Astrocyte (in vitro differentiated cells and primary cell): ENCODE data around the gene EGLN1. TPM values are rescaled to one million over a fixed set of nuclear protein-coding genes. Genes with fewer than 3 reads are reported as not detected.

Experiments used
- DNase-seq: peaks from one replicate; pipeline ENCODE4 v3.0.0-alpha.2; 2010; ENCODE audit warnings: low read depth
- FAIRE-seq: peaks from 2 replicates; lab custom pipeline; 2011; peaks lifted over from hg19 to GRCh38; lab: Jason Lieb, UNC
- H2AFZ ChIP-seq: 2 replicates; pipeline ENCODE4 v1.6.0; 2012; ENCODE audit warnings: low read depth, low read length, inconsistent platforms
- H3K27ac ChIP-seq: 2 replicates; pipeline ENCODE4 v1.5.1; 2011; ENCODE audit warnings: low read depth, low read length, inconsistent platforms
- H3K27me3 ChIP-seq: 2 replicates; pipeline ENCODE4 v1.6.0; 2011; ENCODE audit warnings: low read length, inconsistent platforms; ENCODE audit not compliant: insufficient read depth
- H3K36me3 ChIP-seq: 2 replicates; pipeline ENCODE4 v1.5.1; 2011; ENCODE audit warnings: low read length, inconsistent platforms; ENCODE audit not compliant: insufficient read depth
- H3K4me1 ChIP-seq: 2 replicates; pipeline ENCODE4 v1.5.1; 2011; ENCODE audit warnings: low read length, inconsistent platforms; ENCODE audit not compliant: insufficient read depth
- H3K4me2 ChIP-seq: 2 replicates; pipeline ENCODE4 v1.6.0; 2012; ENCODE audit warnings: low read length, inconsistent platforms
- H3K4me3 ChIP-seq: 2 replicates; pipeline ENCODE4 v1.5.1; 2011; ENCODE audit warnings: low read depth, mild to moderate bottlenecking, low read length, inconsistent platforms; ENCODE audit not compliant: insufficient read depth
- H3K79me2 ChIP-seq: 2 replicates; pipeline ENCODE4 v1.6.0; 2012; ENCODE audit warnings: mild to moderate bottlenecking, low read length, inconsistent platforms; ENCODE audit not compliant: insufficient read depth
- H3K9ac ChIP-seq: 2 replicates; pipeline ENCODE4 v1.6.0; 2012; ENCODE audit warnings: mild to moderate bottlenecking, low read length, inconsistent platforms
- H3K9me3 ChIP-seq: 2 replicates; pipeline ENCODE4 v1.5.1; 2012; ENCODE audit warnings: low read depth, mild to moderate bottlenecking, low read length, inconsistent platforms; ENCODE audit not compliant: insufficient read depth
- H4K20me1 ChIP-seq: 2 replicates; pipeline ENCODE4 v1.6.0; 2012; ENCODE audit warnings: low read length, inconsistent platforms; ENCODE audit not compliant: insufficient read depth
- H3K27ac Mint-ChIP-seq: one replicate; pipeline ENCODE4 v1.8.0; 2021; ENCODE audit warnings: mild to moderate bottlenecking, mixed read lengths; ENCODE audit not compliant: unreplicated experiment
- H3K27me3 Mint-ChIP-seq: one replicate; pipeline ENCODE4 v1.8.0; 2021; ENCODE audit warnings: low read depth, mixed read lengths; ENCODE audit not compliant: unreplicated experiment
- H3K36me3 Mint-ChIP-seq: one replicate; pipeline ENCODE4 v1.8.0; 2021; ENCODE audit warnings: low read depth, mixed read lengths; ENCODE audit not compliant: unreplicated experiment
- H3K4me1 Mint-ChIP-seq: one replicate; pipeline ENCODE4 v1.8.0; 2021; ENCODE audit warnings: low read depth, mixed read lengths; ENCODE audit not compliant: unreplicated experiment
- H3K4me3 Mint-ChIP-seq: one replicate; pipeline ENCODE4 v1.8.0; 2021; ENCODE audit warnings: mild to moderate bottlenecking, moderate library complexity, mixed read lengths; ENCODE audit not compliant: unreplicated experiment
- H3K9me3 Mint-ChIP-seq: one replicate; pipeline ENCODE4 v1.8.0; 2021; ENCODE audit warnings: mild to moderate bottlenecking, mixed read lengths; ENCODE audit not compliant: unreplicated experiment
- CTCF ChIP-seq: IDR thresholded peaks from 2 replicates; pipeline ENCODE4 v1.5.1; 2011; ENCODE audit warnings: low read depth, mild to moderate bottlenecking, inconsistent platforms, low read length, moderate library complexity; ENCODE audit not compliant: insufficient read depth
- EZH2 ChIP-seq: IDR thresholded peaks from 2 replicates; pipeline ENCODE4 v1.6.1; 2012; ENCODE audit warnings: mild to moderate bottlenecking, low read length, inconsistent platforms; ENCODE audit not compliant: insufficient read depth
- total RNA-seq: library from RNA; stranded (reverse); gene quantifications from 2 replicates; pipeline ENCODE4 v1.2.1, GENCODE V29; 2021

Gene EGLN1
- total RNA-seq, 1 donor from 2014 or later: 34.5 TPM

- Mint-ChIP-seq H3K4me3 (no peak overlapping the region), H3K27ac (no peak overlapping the region), H3K9me3 (peaks cover 2% of the 10 kb centered on the region), H3K36me3 (no peaks in the 10 kb centered on the region), H3K27me3 (no peaks in the 10 kb centered on the region), H3K4me1 (no peaks in the 10 kb centered on the region)
- Histone ChIP-seq H3K9ac (no peak overlapping the region), H3K79me2 (no peaks in the 10 kb centered on the region), H3K27ac (no peak overlapping the region), H2AFZ (no peak overlapping the region), H3K4me1 (no peaks in the 10 kb centered on the region), H3K27me3 (no peaks in the 10 kb centered on the region), H3K9me3 (no peaks in the 10 kb centered on the region), H4K20me1 (no peaks in the 10 kb centered on the region), H3K4me2 (no peak overlapping the region), H3K36me3 (no peaks in the 10 kb centered on the region), H3K4me3 (no peak overlapping the region)
- no peak for FAIRE-seq
- no peak for TF ChIP-seq EZH2
- no peak for TF ChIP-seq CTCF
- no peak for DNase-seq
Measured at GRCh38 chr1:231442735-231443134, 20.6 kb upstream of the EGLN1 start.

- Histone ChIP-seq H3K36me3 (no peaks in the 10 kb centered on the region), H3K4me3 (no peak overlapping the region), H3K79me2 (no peaks in the 10 kb centered on the region), H4K20me1 (no peaks in the 10 kb centered on the region), H3K27me3 (peaks cover 2% of the 10 kb centered on the region), H3K9me3 (no peaks in the 10 kb centered on the region), H3K9ac (no peak overlapping the region), H3K4me1 (no peaks in the 10 kb centered on the region), H3K4me2 (no peak overlapping the region), H2AFZ (no peak overlapping the region), H3K27ac (no peak overlapping the region)
- TF ChIP-seq CTCF (no peak), EZH2 (no peak)
- DNase-seq: no peak
- Mint-ChIP-seq H3K4me3 (no peak overlapping the region), H3K27ac (no peak overlapping the region), H3K36me3 (no peaks in the 10 kb centered on the region), H3K4me1 (no peaks in the 10 kb centered on the region), H3K27me3 (peaks cover 8% of the 10 kb centered on the region), H3K9me3 (peaks cover 6% of the 10 kb centered on the region)
- no peak for FAIRE-seq
Measured at GRCh38 chr1:231432996-231433395, 10.9 kb upstream of the EGLN1 start.

- FAIRE-seq: no peak
Measured at GRCh38 chr1:231431665-231432415, 9.8 kb upstream of the EGLN1 start.

More at GRCh38 chr1:231431665-231432415, 9.8 kb upstream of the EGLN1 start:
- H3K27me3 Mint-ChIP-seq: peaks cover 8% of the 10 kb centered on the region
- DNase-seq: no peak
- Histone ChIP-seq H3K27me3 (peaks cover 2% of the 10 kb centered on the region), H4K20me1 (no peaks in the 10 kb centered on the region), H3K79me2 (no peaks in the 10 kb centered on the region), H3K9me3 (no peaks in the 10 kb centered on the region), H3K4me1 (no peaks in the 10 kb centered on the region), H3K4me2 (no peak overlapping the region), H3K4me3 (no peak overlapping the region), H3K9ac (no peak overlapping the region), H3K27ac (no peak overlapping the region), H3K36me3 (no peaks in the 10 kb centered on the region), H2AFZ (no peak overlapping the region)
- H3K9me3 Mint-ChIP-seq: peaks cover 6% of the 10 kb centered on the region
- no peaks in the 10 kb centered on the region for H3K4me1 Mint-ChIP-seq
- no peak overlapping the region for H3K4me3 Mint-ChIP-seq
- no peaks in the 10 kb centered on the region for H3K36me3 Mint-ChIP-seq
- H3K27ac Mint-ChIP-seq: no peak overlapping the region
- TF ChIP-seq CTCF (no peak), EZH2 (no peak)
